GM12865 (cell line): ENCODE data around the gene TMEM97.

ENCODE experiments used
- DNase-seq: peaks from one replicate; pipeline ENCODE4 v3.0.0; 2010; ENCODE audit warnings: low read depth
- H3K4me3 ChIP-seq: 2 replicates; pipeline ENCODE4 v1.5.1; 2011; ENCODE audit warnings: mild to moderate bottlenecking, low read depth, low read length, control low read depth
- TF ChIP-seq, protein P1 (sequence below): IDR thresholded peaks from 2 replicates; pipeline ENCODE4 v1.5.1; 2011; ENCODE audit warnings: low read length, control low read depth, low read depth, inconsistent platforms; ENCODE audit not compliant: insufficient read depth; ENCODE audit errors: missing control alignments

Gene TMEM97

DNA sequence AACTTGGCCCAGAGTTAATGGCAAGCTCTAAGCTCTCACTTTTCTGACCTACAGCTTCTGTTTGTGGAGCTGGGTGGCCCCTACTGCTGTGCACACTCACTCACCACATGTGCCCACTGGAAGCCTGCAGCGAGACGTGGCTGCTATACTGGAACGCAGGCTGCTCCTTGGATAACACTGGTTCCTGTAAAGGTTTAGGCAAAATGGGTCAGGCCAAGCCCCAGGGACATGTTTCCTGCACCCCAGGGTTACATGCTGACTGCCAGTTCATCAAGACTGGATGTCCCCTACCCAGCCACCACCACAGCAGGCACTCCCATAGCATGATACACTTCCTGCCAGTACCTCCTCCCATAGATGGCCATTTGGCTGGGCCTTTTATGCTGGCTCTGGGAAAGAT, 30.0 kb downstream of the TMEM97 start:
- no peak overlapping the region for H3K4me3 ChIP-seq
- TF ChIP-seq, protein P1, sequence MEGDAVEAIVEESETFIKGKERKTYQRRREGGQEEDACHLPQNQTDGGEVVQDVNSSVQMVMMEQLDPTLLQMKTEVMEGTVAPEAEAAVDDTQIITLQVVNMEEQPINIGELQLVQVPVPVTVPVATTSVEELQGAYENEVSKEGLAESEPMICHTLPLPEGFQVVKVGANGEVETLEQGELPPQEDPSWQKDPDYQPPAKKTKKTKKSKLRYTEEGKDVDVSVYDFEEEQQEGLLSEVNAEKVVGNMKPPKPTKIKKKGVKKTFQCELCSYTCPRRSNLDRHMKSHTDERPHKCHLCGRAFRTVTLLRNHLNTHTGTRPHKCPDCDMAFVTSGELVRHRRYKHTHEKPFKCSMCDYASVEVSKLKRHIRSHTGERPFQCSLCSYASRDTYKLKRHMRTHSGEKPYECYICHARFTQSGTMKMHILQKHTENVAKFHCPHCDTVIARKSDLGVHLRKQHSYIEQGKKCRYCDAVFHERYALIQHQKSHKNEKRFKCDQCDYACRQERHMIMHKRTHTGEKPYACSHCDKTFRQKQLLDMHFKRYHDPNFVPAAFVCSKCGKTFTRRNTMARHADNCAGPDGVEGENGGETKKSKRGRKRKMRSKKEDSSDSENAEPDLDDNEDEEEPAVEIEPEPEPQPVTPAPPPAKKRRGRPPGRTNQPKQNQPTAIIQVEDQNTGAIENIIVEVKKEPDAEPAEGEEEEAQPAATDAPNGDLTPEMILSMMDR = no peak
- DNase-seq = no peak

DNA sequence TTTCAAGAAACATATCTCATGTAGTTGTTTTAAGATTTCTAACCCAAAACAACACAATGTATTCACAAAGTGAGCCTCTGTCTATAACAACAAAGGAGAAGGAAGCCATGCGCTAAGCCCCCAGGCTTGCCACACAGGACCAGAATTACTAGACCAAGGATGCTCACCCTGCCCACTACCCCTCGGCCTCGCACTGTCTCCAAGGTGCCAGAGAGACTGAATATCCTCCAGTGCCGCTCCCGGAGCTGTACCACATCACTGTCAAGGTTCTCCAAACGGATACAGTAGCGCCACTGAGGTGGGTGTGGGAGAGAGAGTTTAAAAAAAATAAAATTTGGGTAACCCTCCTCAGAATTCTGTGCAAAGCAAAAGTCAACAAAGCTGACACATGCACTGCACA, 31.3 kb downstream of the TMEM97 start:
- TF ChIP-seq, protein P1 = no peak
- no peak overlapping the region for H3K4me3 ChIP-seq
- DNase-seq = no peak

GRCh38 chr17:28357061-28357900, 38.3 kb downstream of the TMEM97 start, which contains the start of gene POLDIP2:
Gene POLDIP2, minus strand, starts transcription at chr17:28357527. Its CDS starts 79 bp downstream, at chr17:28357448.
- H3K4me3 ChIP-seq = peak within 1 kb of the TSS; percentile 90
- TF ChIP-seq, protein P1 = peak; percentile 11
- peak; percentile 97 for DNase-seq

- H3K4me3 ChIP-seq = peak overlapping the region; percentile 90
- TF ChIP-seq, protein P1 = no peak
- DNase-seq = no peak
These were observed 38.8 kb downstream of the TMEM97 start for GRCh38 chr17:28357901-28358197.

GRCh38 chr17:28363186-28363585, 44.2 kb downstream of the TMEM97 start:
- H3K4me3 ChIP-seq = no peak overlapping the region
- TF ChIP-seq, protein P1 = no peak
- DNase-seq = no peak

GRCh38 chr17:28363776-28364650, 45.0 kb downstream of the TMEM97 start:
- H3K4me3 ChIP-seq = no peak overlapping the region
- TF ChIP-seq, protein P1 = no peak
- no peak for DNase-seq
